HG03095 (cell line): ENCODE measurements around the gene CCNT2.
"Not testable (repeated sequence)": the region's sequence is repeated elsewhere in the genome, so short reads cannot be mapped to it uniquely, and the experiment has no call there.

Experiments used
- ATAC-seq: cut with Tn5 transposase; IDR thresholded peaks from one replicate; pipeline ENCODE4 v1.9.1; 2021; ENCODE audit warnings: moderate library complexity; ENCODE audit not compliant: unreplicated experiment

CCNT2 gene

GRCh38 chr2:134917888-134918525 is 615 bp upstream of the CCNT2 start:
- ATAC-seq, result peak; percentile 70

GRCh38 chr2:134919341-134920210 is 954 bp downstream of the CCNT2 start:
- no peak for ATAC-seq

- ATAC-seq, result no peak
Observed at GRCh38 chr2:134924912-134925311, 6.3 kb downstream of the CCNT2 start.

- no peak for ATAC-seq
Observed at GRCh38 chr2:134926231-134926931, 7.8 kb downstream of the CCNT2 start.

- no peak for ATAC-seq
Observed at GRCh38 chr2:134927195-134927594, 8.6 kb downstream of the CCNT2 start.

GRCh38 chr2:134932864-134933526 is 14.4 kb downstream of the CCNT2 start:
- no peak for ATAC-seq

- no peak for ATAC-seq
Observed at GRCh38 chr2:134933732-134934131, 15.1 kb downstream of the CCNT2 start.

- ATAC-seq, result no peak
Observed at GRCh38 chr2:134934150-134934549, 15.5 kb downstream of the CCNT2 start.

- ATAC-seq, result no peak
Observed at GRCh38 chr2:134934641-134935040, 16.0 kb downstream of the CCNT2 start.

- no peak for ATAC-seq
Observed at GRCh38 chr2:134936691-134937090, 18.1 kb downstream of the CCNT2 start.

GRCh38 chr2:134943540-134943939 is 24.9 kb downstream of the CCNT2 start:
- no peak for ATAC-seq

GRCh38 chr2:134944975-134945374 is 26.4 kb downstream of the CCNT2 start:
- ATAC-seq, result no peak

- no peak for ATAC-seq
Observed at GRCh38 chr2:134946073-134946472, 27.5 kb downstream of the CCNT2 start.

- no peak for ATAC-seq
Observed at GRCh38 chr2:134949981-134950708, 31.5 kb downstream of the CCNT2 start.

- no peak for ATAC-seq
Observed at GRCh38 chr2:134950886-134951285, 32.3 kb downstream of the CCNT2 start.

- ATAC-seq, result no peak
Observed at GRCh38 chr2:134952608-134953007, 34.0 kb downstream of the CCNT2 start.

- no peak for ATAC-seq
Observed at GRCh38 chr2:134954065-134954464, 35.4 kb downstream of the CCNT2 start.

- ATAC-seq, result no peak
Observed at GRCh38 chr2:134955744-134956143, 37.1 kb downstream of the CCNT2 start.

GRCh38 chr2:134957477-134957876 is 38.9 kb downstream of the CCNT2 start:
- no peak for ATAC-seq

- not testable (repeated sequence) for ATAC-seq
Observed at GRCh38 chr2:134967166-134967565, 48.5 kb downstream of the CCNT2 start.
